Astrocyte (in vitro differentiated cells and primary cell): ENCODE measurements around the gene APOBEC2. TPM values are rescaled to one million over a fixed set of nuclear protein-coding genes. Genes with fewer than 3 reads are reported as not detected.

Experiments
- DNase-seq: peaks from one replicate; pipeline ENCODE4 v3.0.0-alpha.2; 2010; ENCODE audit warnings: low read depth
- FAIRE-seq: peaks from 2 replicates; lab custom pipeline; 2011; peaks lifted over from hg19 to GRCh38; lab: Jason Lieb, UNC
- H2AFZ ChIP-seq: 2 replicates; pipeline ENCODE4 v1.6.0; 2012; ENCODE audit warnings: low read depth, low read length, inconsistent platforms
- H3K27ac ChIP-seq: 2 replicates; pipeline ENCODE4 v1.5.1; 2011; ENCODE audit warnings: low read depth, low read length, inconsistent platforms
- H3K27me3 ChIP-seq: 2 replicates; pipeline ENCODE4 v1.6.0; 2011; ENCODE audit warnings: low read length, inconsistent platforms; ENCODE audit not compliant: insufficient read depth
- H3K36me3 ChIP-seq: 2 replicates; pipeline ENCODE4 v1.5.1; 2011; ENCODE audit warnings: low read length, inconsistent platforms; ENCODE audit not compliant: insufficient read depth
- H3K4me1 ChIP-seq: 2 replicates; pipeline ENCODE4 v1.5.1; 2011; ENCODE audit warnings: low read length, inconsistent platforms; ENCODE audit not compliant: insufficient read depth
- H3K4me2 ChIP-seq: 2 replicates; pipeline ENCODE4 v1.6.0; 2012; ENCODE audit warnings: low read length, inconsistent platforms
- H3K4me3 ChIP-seq: 2 replicates; pipeline ENCODE4 v1.5.1; 2011; ENCODE audit warnings: low read depth, mild to moderate bottlenecking, low read length, inconsistent platforms; ENCODE audit not compliant: insufficient read depth
- H3K79me2 ChIP-seq: 2 replicates; pipeline ENCODE4 v1.6.0; 2012; ENCODE audit warnings: mild to moderate bottlenecking, low read length, inconsistent platforms; ENCODE audit not compliant: insufficient read depth
- H3K9ac ChIP-seq: 2 replicates; pipeline ENCODE4 v1.6.0; 2012; ENCODE audit warnings: mild to moderate bottlenecking, low read length, inconsistent platforms
- H3K9me3 ChIP-seq: 2 replicates; pipeline ENCODE4 v1.5.1; 2012; ENCODE audit warnings: low read depth, mild to moderate bottlenecking, low read length, inconsistent platforms; ENCODE audit not compliant: insufficient read depth
- H4K20me1 ChIP-seq: 2 replicates; pipeline ENCODE4 v1.6.0; 2012; ENCODE audit warnings: low read length, inconsistent platforms; ENCODE audit not compliant: insufficient read depth
- H3K27ac Mint-ChIP-seq: one replicate; pipeline ENCODE4 v1.8.0; 2021; ENCODE audit warnings: mild to moderate bottlenecking, mixed read lengths; ENCODE audit not compliant: unreplicated experiment
- H3K27me3 Mint-ChIP-seq: one replicate; pipeline ENCODE4 v1.8.0; 2021; ENCODE audit warnings: low read depth, mixed read lengths; ENCODE audit not compliant: unreplicated experiment
- H3K36me3 Mint-ChIP-seq: one replicate; pipeline ENCODE4 v1.8.0; 2021; ENCODE audit warnings: low read depth, mixed read lengths; ENCODE audit not compliant: unreplicated experiment
- H3K4me1 Mint-ChIP-seq: one replicate; pipeline ENCODE4 v1.8.0; 2021; ENCODE audit warnings: low read depth, mixed read lengths; ENCODE audit not compliant: unreplicated experiment
- H3K4me3 Mint-ChIP-seq: one replicate; pipeline ENCODE4 v1.8.0; 2021; ENCODE audit warnings: mild to moderate bottlenecking, moderate library complexity, mixed read lengths; ENCODE audit not compliant: unreplicated experiment
- H3K9me3 Mint-ChIP-seq: one replicate; pipeline ENCODE4 v1.8.0; 2021; ENCODE audit warnings: mild to moderate bottlenecking, mixed read lengths; ENCODE audit not compliant: unreplicated experiment
- CTCF ChIP-seq: IDR thresholded peaks from 2 replicates; pipeline ENCODE4 v1.5.1; 2011; ENCODE audit warnings: low read depth, mild to moderate bottlenecking, inconsistent platforms, low read length, moderate library complexity; ENCODE audit not compliant: insufficient read depth
- EZH2 ChIP-seq: IDR thresholded peaks from 2 replicates; pipeline ENCODE4 v1.6.1; 2012; ENCODE audit warnings: mild to moderate bottlenecking, low read length, inconsistent platforms; ENCODE audit not compliant: insufficient read depth
- total RNA-seq: library from RNA; stranded (reverse); gene quantifications from 2 replicates; pipeline ENCODE4 v1.2.1, GENCODE V29; 2021

APOBEC2 gene
- total RNA-seq, 1 donor from 2014 or later, result not detected

- Histone ChIP-seq H3K9ac (peak overlapping the region; percentile 99), H2AFZ (peak overlapping the region; percentile 67), H4K20me1 (peaks cover 39% of the 10 kb centered on the region), H3K27ac (peak overlapping the region; percentile 95), H3K79me2 (peaks cover 53% of the 10 kb centered on the region), H3K9me3 (no peaks in the 10 kb centered on the region), H3K36me3 (peaks cover 6% of the 10 kb centered on the region), H3K4me3 (peak overlapping the region; percentile 81), H3K4me1 (peaks cover 9% of the 10 kb centered on the region), H3K4me2 (peak overlapping the region; percentile 99), H3K27me3 (no peaks in the 10 kb centered on the region)
- Mint-ChIP-seq H3K9me3 (no peaks in the 10 kb centered on the region), H3K4me3 (peak overlapping the region; percentile 86), H3K27ac (peak overlapping the region; percentile 95), H3K4me1 (peaks cover 21% of the 10 kb centered on the region), H3K27me3 (no peaks in the 10 kb centered on the region), H3K36me3 (no peaks in the 10 kb centered on the region)
- FAIRE-seq, result no peak
- peak; percentile 70 for DNase-seq
- no peak for TF ChIP-seq CTCF
- no peak for TF ChIP-seq EZH2
These were observed 20.4 kb downstream of the APOBEC2 start for GRCh38 chr6:41073203-41073967.

- Histone ChIP-seq H3K79me2 (peaks cover 60% of the 10 kb centered on the region), H2AFZ (peak overlapping the region; percentile 58)
- FAIRE-seq, result no peak
These were observed 21.1 kb downstream of the APOBEC2 start for GRCh38 chr6:41073968-41074691.

More at GRCh38 chr6:41073968-41074691, 21.1 kb downstream of the APOBEC2 start:
- DNase-seq, result peak; percentile 35
- peak overlapping the region; percentile 95 for H3K27ac Mint-ChIP-seq
- TF ChIP-seq EZH2 (no peak), CTCF (no peak)
- Histone ChIP-seq H3K4me1 (peaks cover 9% of the 10 kb centered on the region), H4K20me1 (peaks cover 47% of the 10 kb centered on the region), H3K9me3 (no peaks in the 10 kb centered on the region), H3K27ac (peak overlapping the region; percentile 95), H3K36me3 (peaks cover 8% of the 10 kb centered on the region), H3K27me3 (no peaks in the 10 kb centered on the region), H3K4me3 (peak overlapping the region; percentile 81), H3K4me2 (peak overlapping the region; percentile 99), H3K9ac (peak overlapping the region; percentile 99)
- peak overlapping the region; percentile 86 for H3K4me3 Mint-ChIP-seq
- H3K36me3 Mint-ChIP-seq, result no peaks in the 10 kb centered on the region
- H3K4me1 Mint-ChIP-seq, result peaks cover 21% of the 10 kb centered on the region
- no peaks in the 10 kb centered on the region for H3K9me3 Mint-ChIP-seq
- H3K27me3 Mint-ChIP-seq, result no peaks in the 10 kb centered on the region
